ENCODE measurements around the gene SSBP2. TPM values are rescaled to one million over a fixed set of nuclear protein-coding genes. Genes with fewer than 3 reads are reported as not detected.

Gene SSBP2
- total RNA-seq, 1 donor = 34.3 TPM

- H3K4me3 ChIP-seq (ENCODE audit: low read depth, low read length) = no peak overlapping the region
- TF ChIP-seq, protein P1, sequence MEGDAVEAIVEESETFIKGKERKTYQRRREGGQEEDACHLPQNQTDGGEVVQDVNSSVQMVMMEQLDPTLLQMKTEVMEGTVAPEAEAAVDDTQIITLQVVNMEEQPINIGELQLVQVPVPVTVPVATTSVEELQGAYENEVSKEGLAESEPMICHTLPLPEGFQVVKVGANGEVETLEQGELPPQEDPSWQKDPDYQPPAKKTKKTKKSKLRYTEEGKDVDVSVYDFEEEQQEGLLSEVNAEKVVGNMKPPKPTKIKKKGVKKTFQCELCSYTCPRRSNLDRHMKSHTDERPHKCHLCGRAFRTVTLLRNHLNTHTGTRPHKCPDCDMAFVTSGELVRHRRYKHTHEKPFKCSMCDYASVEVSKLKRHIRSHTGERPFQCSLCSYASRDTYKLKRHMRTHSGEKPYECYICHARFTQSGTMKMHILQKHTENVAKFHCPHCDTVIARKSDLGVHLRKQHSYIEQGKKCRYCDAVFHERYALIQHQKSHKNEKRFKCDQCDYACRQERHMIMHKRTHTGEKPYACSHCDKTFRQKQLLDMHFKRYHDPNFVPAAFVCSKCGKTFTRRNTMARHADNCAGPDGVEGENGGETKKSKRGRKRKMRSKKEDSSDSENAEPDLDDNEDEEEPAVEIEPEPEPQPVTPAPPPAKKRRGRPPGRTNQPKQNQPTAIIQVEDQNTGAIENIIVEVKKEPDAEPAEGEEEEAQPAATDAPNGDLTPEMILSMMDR (IDR thresholded peaks at IDR 0.05; ENCODE audit: insufficient read depth, low read length) = no peak
- DNase-seq (ENCODE audit: low read depth) = no peak
These were observed 3.7 kb upstream of the SSBP2 start for GRCh38 chr5:81754621-81755020.

- no peak for DNase-seq (ENCODE audit: low read depth)
- TF ChIP-seq, protein P1 (IDR thresholded peaks at IDR 0.05; ENCODE audit: insufficient read depth, low read length) = no peak
- no peak overlapping the region for H3K4me3 ChIP-seq (ENCODE audit: low read depth, low read length)
These were observed 2.5 kb upstream of the SSBP2 start for GRCh38 chr5:81753429-81753828.

DNA sequence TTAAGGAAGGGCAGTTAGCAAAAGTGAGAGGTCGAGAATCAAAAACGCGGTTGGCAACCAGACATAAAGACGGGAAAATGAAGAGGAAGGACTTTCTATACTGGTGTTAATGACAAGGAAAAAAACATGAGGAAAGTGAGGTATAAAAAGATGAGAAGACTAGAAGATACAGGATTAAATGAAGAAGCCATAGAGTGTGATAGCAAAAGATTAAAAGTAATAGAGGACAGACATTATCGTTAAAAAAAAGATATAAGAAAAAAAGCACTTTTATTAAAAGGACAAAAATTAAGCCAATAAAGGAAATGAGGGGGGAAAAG lies 1.7 kb upstream of the SSBP2 start:
- no peak overlapping the region for H3K4me3 ChIP-seq (ENCODE audit: low read depth, low read length)
- DNase-seq (ENCODE audit: low read depth) = no peak
- TF ChIP-seq, protein P1 (IDR thresholded peaks at IDR 0.05; ENCODE audit: insufficient read depth, low read length) = no peak

DNA sequence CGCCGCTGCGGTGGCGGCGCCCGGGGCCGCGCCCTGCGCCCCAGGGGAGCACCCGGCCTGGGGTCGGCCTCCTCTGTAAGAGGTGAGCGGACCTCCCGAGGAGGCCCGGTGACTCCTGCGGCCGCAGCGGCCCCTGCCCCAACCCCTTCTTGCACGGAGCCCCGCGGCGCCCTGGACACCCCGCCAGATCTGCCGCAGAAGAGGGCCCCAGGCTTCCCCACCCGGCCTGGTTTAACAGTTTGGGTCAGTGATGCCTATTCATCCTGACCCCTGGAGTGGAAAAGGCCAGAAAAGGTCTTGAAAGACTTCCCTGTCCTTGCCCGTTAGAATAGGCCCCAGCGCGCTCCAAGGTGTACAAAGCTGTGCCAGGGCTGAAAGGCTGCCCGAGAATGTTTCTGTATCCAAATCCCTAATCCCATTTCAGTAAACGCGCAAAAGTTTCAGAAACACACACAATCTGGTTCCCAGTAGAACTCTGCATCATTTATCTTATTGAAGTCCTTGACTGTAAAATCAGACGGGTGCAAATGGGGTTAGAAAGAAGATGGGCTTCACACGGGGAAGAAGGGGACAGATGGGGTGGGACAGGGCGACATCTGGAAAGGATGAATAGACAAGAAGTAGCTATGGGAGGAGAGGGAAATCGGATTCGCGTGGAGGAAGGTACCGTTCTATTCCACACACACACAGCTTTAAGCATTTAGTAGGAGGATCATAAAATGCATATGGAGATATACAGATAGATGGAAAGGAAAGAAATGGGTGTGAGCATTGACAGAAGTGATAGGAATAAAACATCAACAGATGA lies 1.1 kb upstream of the SSBP2 start:
- TF ChIP-seq, protein P1 (IDR thresholded peaks at IDR 0.05; ENCODE audit: insufficient read depth, low read length) = no peak
- peak overlapping the region; percentile 61 for H3K4me3 ChIP-seq (ENCODE audit: low read depth, low read length)
- DNase-seq (ENCODE audit: low read depth) = peak; percentile 37

DNA sequence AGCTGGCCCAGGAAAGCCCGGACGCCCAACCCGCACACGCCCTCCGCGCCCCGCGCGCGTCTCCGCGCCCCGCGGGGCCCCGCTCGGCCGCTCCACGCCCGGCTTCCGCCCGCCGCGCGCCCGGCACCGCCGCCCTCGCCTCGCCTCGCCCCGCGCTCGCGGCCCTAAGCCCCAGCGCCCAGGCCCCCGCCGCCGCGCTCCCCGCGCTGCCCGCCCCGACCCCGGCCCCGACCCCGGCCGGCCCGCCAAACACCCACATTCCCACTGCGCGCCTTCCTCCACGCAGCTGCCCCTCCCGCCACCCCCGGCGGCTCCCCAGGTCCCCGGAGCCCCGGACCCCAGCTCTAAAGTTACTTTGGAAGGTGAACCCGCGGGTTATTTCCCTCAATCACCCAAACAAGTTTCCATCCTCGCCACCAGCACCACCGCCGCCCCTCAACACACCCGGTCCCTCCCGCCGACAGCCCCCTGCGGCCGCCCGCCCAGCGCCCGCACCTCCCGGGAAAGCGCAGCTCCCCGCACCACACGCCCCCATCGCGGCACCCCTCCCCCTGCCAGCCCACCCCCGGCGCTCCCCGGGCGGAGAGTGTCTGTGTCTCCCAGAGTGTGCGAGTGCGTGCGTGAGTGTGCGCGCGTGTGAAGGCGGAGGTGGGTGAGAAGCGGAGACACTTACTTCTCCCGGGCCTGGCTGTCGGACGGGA lies 439 bp downstream of the SSBP2 start:
- peak overlapping the region; percentile 82 for H3K4me3 ChIP-seq (ENCODE audit: low read depth, low read length)
- DNase-seq (ENCODE audit: low read depth) = no peak
- TF ChIP-seq, protein P1 (IDR thresholded peaks at IDR 0.05; ENCODE audit: insufficient read depth, low read length) = no peak

DNA sequence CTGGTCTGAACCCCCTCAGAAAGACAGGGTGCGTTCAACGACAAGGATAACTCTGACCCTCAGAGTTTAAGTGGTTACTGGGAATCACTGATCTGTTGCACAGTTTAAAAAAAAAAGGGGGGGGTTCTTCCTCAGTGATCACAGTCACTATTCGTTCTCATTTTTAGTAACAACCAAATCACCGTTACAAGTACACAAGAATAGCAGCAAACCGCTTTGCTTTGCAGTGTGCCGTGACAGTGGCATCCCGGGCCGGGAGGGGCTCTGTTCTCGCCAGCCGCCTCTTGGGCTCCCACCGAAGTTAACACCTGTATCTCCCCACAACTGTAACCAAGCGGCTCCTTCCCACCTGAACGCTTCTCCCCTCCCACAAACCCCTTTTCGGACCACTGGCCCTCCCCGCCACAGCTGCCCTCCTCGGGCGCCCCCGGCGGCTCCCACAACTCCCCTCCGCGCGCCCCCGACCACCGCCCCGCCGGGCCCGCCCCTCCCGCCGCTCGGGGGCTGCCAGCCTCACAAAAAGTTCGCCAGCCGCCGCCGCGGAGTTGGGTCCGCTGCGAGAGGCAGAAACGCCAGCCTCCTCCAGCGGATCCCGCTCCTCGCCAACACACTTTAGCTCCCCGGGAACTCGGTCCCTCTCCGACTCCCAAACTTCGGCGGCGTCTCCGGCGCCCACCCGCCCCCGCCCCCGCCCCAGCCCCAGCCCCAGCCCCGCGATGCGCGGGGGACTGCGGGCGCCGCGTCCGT lies 1.2 kb downstream of the SSBP2 start:
- peak overlapping the region; percentile 82 for H3K4me3 ChIP-seq (ENCODE audit: low read depth, low read length)
- TF ChIP-seq, protein P1 (IDR thresholded peaks at IDR 0.05; ENCODE audit: insufficient read depth, low read length) = no peak
- DNase-seq (ENCODE audit: low read depth) = no peak
